Omental fat pad (tissue), 4 donors: Measurements from ENCODE around the gene IER3. TPM values are rescaled to one million over a fixed set of nuclear protein-coding genes. Genes with fewer than 3 reads are reported as not detected.

ENCODE experiments used
- ATAC-seq: fragments of 150-250 bp; one replicate; pipeline ENCODE4 v1.9.1; 2016; ENCODE audit warnings: mild to moderate bottlenecking, moderate library complexity; ENCODE audit not compliant: low FRiP score
- DNase-seq: peaks from one replicate; pipeline ENCODE4 v3.0.0-alpha.2; 2019; ENCODE audit warnings: low spot score
- CTCF ChIP-seq, 3 donors: fragments of 450-650 bp; IDR thresholded peaks; one replicate each; pipeline ENCODE4 v1.5.1; 2016 to 2017; ENCODE audit warnings: antibody characterized with exemption in 3 of 3, mild to moderate bottlenecking in 3 of 3, moderate library complexity in 2 of 3
- small RNA-seq: library from RNA; depleted of rRNA; stranded (forward); fragments of <200 nt; gene quantifications from one replicate; pipeline ENCODE3, GENCODE V24; 2016
- total RNA-seq, 4 donors: library from RNA; depleted of rRNA; stranded (reverse); fragments of >200 nt; gene quantifications; one replicate each; pipeline ENCODE4 v1.1.0, GENCODE V29; 2016

The IER3 gene
- total RNA-seq, 4 donors from 2014 or later: 6.8 to 224 (median 43.4) TPM

- no peak for TF ChIP-seq CTCF (IDR thresholded peaks at IDR 0.05)
- DNase-seq: no peak
- ATAC-seq: no peak
Measured at GRCh38 chr6:30703011-30703410, 41.3 kb downstream of the IER3 start.

- ATAC-seq: no peak
- TF ChIP-seq CTCF (IDR thresholded peaks at IDR 0.05): no peak
- no peak for DNase-seq
Measured at GRCh38 chr6:30700340-30700739, 44.0 kb downstream of the IER3 start.

GRCh38 chr6:30696432-30696831 is 47.9 kb downstream of the IER3 start:
- DNase-seq: no peak
- no peak for TF ChIP-seq CTCF (IDR thresholded peaks at IDR 0.05)
- no peak for ATAC-seq

Small RNA genes within 50 kb of the gene (small RNA-seq; reads per million reads assigned to genes)
- not detected for gene RF00019
- gene RN7SL353P: not detected

Other genes with a start within 250 kb of the IER3 start
- gene GNL1, start 188.1 kb downstream of the IER3 start, total RNA-seq: 10 to 100 TPM; 40.1 to 50.6 (median 43.7) TPM
- 10 to 100 TPM in 1 of 4 donors, 1 to 10 TPM in 3; 5.0 to 10.4 (median 7.5) TPM for gene PRR3, start 187.3 kb downstream of the IER3 start, total RNA-seq
- 10 to 100 TPM; 34.4 to 86.0 (median 51.1) TPM for gene ABCF1, start 173.1 kb downstream of the IER3 start, total RNA-seq
- 10 to 100 TPM; 26.3 to 89.4 (median 42.0) TPM for gene PPP1R10, start 127.3 kb downstream of the IER3 start, total RNA-seq
- gene MRPS18B, start 126.7 kb downstream of the IER3 start, total RNA-seq: 10 to 100 TPM; 35.7 to 67.4 (median 43.0) TPM
- 1 to 10 TPM; 3.2 to 7.1 (median 5.8) TPM for gene ATAT1, start 117.7 kb downstream of the IER3 start, total RNA-seq
- 10 to 100 TPM in 1 of 4 donors, 1 to 10 TPM in 3; 4.7 to 11.2 (median 7.3) TPM for gene C6orf136, start 97.4 kb downstream of the IER3 start, total RNA-seq
- gene DHX16, start 71.5 kb downstream of the IER3 start, total RNA-seq: 10 to 100 TPM; 19.5 to 28.1 (median 24.3) TPM
- 10 to 100 TPM; 25.5 to 55.7 (median 43.4) TPM for gene PPP1R18, start 57.9 kb downstream of the IER3 start, total RNA-seq
- 1 to 10 TPM; 2.9 to 5.8 (median 3.7) TPM for gene NRM, start 53.6 kb downstream of the IER3 start, total RNA-seq
- gene MDC1, start 27.3 kb downstream of the IER3 start, total RNA-seq: 10 to 100 TPM in 1 of 4 donors, 1 to 10 TPM in 3; 6.2 to 15.0 (median 7.2) TPM
- 100 to 1,000 TPM; 229 to 281 (median 256) TPM for gene TUBB, start 24.2 kb downstream of the IER3 start, total RNA-seq
- 100 to 1,000 TPM in 3 of 4 donors, 10 to 100 TPM in 1; 90.2 to 156 (median 142) TPM for gene FLOT1, start 1.9 kb downstream of the IER3 start, total RNA-seq
- gene DDR1, start 140.0 kb upstream of the IER3 start, total RNA-seq: 10 to 100 TPM in 3 of 4 donors, 1 to 10 TPM in 1; 9.9 to 77.3 (median 48.7) TPM
- gene GTF2H4, start 163.7 kb upstream of the IER3 start, total RNA-seq: 10 to 100 TPM; 10.3 to 22.2 (median 14.7) TPM
- 10 to 100 TPM; 14.0 to 18.8 (median 16.6) TPM for gene VARS2, start 169.7 kb upstream of the IER3 start, total RNA-seq
- gene SFTA2, start 187.6 kb upstream of the IER3 start, total RNA-seq: not detected
- under 1 TPM in 1 of 4 donors, not detected in 3; 0.19 TPM for gene MUCL3, start 196.4 kb upstream of the IER3 start, total RNA-seq
- gene MUC21, start 239.2 kb upstream of the IER3 start, total RNA-seq: not detected